ENCODE results near the gene STKLD1.
A peak's percentile ranks its signal among the peaks of the same experiment; 100 is the strongest.

STKLD1 gene

DNA sequence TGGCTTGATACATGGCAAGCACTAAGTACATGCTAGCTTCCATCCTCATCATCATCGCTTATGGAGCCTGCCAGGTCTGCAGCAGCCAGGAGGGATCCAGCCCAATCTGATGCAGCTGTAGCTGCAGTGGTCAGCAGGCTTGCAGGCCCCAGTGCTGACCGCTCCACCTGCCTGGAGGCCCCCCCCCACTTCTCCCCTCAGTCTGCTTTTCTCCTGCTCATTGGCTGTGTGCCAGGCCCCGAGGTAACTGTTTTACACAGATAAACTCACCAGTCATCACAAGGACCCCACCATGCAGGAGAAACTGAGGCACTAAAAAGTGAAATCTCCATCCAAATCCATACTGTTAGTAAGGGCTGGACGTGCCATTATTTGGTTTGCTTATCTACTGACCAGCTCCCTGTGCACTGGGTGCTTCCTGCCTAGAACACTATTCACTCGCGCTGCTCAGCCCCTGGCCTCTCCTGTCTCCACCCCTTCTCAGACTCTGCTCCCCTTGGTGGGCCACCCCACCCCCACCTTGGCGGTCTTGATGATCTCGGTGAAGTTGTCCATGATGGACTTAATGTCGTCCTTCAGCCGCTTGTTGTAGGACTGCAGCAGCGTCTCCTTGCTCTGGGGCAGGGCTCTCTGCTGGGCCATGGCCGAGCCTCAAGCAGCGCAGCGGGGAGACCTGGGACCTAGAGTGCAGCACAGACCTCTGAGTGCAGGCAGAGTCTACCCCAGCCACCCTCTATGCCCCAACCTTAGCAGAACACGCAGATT, 30.0 kb upstream of the STKLD1 start:
- no peak for DNase-seq

DNA sequence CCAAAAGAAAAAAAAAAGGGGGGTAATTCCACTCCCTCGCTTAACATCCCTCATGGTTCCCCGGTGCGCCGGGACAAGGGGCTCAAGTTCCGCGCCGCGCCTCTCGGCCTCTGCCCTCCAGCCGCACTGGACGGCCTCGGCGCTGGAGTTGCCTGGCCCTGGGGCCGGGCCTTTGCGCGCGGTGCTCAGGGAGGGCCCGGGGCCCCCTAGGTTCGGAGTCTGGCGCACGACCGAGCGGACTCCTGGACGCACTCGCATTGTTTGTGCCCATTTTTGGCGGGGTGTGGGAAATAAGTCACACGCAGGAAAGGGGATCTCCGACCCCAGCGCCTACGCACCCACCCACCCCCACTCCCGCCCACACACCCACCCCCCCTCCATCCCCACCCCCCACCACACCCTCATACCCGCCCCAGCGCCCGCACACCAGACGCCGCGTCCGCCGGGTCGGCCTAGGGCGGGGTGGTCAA, 28.6 kb upstream of the STKLD1 start:
- DNase-seq = no peak

DNA sequence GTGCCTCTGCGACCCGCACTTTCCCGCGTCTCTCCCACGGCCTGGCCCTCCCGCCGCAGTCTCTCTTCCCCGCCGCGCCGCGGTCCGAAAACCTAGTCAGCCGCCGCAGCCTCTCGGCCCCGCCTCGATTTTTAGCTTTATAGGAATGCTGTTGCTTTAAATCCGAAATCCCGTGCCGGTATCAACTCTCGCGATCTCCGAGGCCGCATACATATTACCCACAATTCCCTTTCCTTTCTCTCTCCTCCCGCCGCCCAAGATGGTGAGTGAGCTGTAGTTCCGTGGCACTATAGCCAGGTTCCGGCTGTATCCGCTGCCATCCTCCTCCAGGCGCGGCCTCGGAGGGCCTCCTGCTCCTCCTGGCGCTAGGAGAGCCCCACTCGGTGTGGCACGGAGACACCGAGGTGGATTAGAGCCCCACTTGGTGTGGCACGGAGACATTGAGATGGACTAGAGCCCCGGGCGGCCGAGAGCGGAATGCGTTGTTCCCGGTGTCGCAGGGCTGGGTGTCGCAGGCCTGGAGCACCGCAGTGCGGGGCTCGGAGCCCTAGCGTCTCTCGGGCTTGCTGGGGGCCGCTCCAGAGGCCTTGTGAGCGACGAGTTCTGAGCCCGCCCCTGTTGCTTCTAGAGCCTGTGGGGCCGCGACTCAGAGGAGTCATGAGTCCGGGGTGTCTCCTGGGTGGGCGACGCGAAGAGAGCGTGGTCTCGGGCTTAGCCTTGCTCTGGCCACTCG, 28.0 kb upstream of the STKLD1 start, which contains the start of the genes MED22 and RPL7A:
Gene MED22, minus strand, starts transcription at position 147 of the 733 bp plus-strand sequence. CDS start 1,469 bp downstream, outside the sequence.
Gene RPL7A, plus strand, starts transcription at position 234 of the 733 bp plus-strand sequence. Its CDS starts 26 bp downstream, at position 260.
- DNase-seq = peak; percentile 97

- DNase-seq = no peak
Observed at GRCh38 chr9:133348718-133349573, 27.2 kb upstream of the STKLD1 start.

DNA sequence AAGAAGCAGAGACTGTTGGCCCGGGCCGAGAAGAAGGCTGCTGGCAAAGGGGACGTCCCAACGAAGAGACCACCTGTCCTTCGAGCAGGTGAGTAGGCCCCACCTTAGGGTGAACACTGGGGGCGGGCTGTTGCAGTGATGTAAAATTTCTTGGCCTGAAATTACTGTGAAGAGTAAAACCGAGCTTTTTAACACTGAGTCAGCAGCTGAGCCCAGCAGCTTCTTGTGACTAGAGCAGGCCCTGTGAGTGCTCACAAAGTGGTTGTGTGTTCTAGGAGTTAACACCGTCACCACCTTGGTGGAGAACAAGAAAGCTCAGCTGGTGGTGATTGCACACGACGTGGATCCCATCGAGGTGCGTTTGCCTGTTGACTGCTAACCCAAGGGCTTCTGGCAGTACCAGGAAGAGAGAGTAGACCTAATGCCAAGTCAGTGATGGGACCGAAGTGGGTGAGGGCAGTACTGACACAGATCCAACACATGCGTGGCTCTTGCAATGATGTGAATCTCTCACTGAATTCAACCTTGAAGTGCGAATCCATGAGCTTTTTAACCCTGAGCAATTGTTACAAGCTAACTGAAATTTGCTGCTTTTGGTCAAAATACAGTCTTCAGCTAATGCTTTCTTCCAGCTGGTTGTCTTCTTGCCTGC, 26.1 kb upstream of the STKLD1 start:
- no peak for DNase-seq

GRCh38 chr9:133351526-133351907, 24.6 kb upstream of the STKLD1 start:
- no peak for DNase-seq

DNA sequence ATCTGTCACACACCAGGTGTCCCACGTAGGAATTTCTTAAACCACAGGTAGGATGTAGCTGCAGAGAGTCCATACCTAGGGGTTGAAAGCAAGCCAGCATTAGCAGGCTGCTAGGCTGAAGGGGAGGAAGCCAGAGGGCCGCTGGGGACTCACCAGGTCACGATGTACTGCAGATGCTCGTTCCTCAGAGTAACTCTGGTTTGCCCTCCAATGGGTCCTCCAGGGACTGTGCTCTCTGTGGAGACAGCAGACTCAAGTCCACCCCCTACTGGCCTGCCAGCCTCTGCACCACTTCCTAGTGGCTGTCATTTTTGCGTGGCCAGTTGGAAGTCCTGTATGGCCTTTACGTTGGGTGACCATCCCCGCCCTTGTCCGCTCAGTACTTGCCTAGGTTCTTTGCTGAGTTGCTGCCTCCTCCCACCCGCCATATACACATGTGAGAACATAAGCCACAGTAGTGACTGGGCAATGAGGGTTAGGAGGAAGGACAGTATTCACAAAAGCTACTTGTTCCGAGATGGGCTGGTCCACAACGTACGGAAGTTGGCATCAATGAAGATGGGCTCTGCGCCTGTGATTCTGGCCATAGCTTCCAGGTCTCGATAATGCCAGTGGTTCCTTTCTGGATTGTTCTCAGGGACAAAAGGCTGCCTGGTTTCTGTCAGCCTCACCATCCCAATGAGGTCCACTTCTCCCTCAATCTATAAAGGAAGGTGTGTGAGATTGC, 24.1 kb upstream of the STKLD1 start:
- peak; percentile 94 for DNase-seq

DNA sequence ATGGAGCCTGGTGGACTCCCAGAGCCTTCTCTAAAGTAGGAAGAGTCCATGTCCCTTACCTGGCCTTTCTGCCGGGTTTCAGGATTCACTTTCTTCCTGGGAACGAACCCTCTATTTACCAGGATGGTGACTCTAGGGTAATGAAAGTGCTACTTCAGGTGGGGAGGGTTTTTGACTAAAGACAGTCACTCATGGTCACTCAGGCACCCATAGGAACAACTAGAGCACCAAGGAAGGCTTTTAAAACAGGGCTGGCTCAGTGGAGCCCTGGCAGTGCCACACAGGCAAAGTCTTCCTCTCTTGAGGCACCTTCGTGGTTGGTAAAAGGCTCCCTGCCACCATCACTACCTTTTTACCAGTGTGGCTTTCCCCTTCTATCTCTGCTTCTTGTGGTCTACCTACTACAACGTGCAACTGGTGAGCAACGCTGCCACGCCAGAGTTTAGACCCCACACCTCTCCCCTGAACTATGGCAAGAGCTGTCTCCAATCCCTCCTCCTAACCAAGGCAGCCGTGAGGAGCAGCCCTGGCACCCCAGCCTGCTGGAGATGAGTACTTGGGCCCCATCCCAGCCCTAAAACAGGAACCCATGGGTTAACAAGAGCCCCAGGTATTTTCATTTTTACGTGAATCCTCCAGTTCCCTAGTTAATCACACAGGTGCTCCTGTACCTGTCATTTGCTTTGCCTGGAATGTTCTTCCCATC, 23.4 kb upstream of the STKLD1 start:
- DNase-seq = no peak

DNA sequence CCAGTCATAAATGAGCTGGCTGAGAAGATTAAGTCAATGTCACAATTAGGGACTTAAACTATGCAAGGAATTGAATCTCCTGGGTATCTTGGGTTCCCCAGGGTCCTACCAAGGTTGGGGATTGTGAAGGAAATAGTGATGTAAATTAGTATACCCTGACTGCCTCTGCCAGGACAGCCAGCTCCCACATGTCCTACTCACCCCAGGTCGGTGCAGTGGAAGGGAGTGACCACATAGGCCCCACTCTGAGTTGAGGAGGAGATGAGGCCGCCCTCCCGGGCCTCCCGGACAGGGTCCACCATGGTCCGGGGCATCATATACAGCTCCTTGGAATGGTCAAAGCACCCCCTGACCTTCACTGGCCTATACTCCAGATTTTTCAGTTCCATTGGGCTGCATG, 22.6 kb upstream of the STKLD1 start:
- DNase-seq = no peak

- no peak for DNase-seq
Observed at GRCh38 chr9:133354766-133355165, 21.4 kb upstream of the STKLD1 start.

DNA sequence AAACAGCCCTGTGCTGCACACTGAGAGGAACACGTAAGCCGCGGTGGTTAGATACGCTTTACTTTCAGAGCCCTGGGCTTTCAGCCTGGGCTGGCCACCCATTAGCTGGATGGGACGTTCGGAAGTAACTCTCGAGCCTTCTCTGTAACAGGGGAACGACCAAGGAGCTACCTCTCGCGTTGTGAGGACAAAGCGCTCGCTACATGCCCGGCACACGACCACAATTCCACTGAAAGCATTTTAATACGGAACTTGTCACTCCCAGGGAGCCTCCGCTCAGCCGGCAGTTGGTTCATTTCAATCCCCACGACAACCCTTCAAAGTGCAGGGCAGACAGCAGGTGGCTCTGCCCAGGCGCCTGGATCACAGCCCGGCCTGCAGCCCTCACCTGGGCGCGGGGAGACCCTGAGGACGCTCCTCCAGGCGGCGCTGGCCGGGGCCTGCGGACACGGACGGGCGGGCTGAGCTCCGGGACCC, 20.2 kb upstream of the STKLD1 start:
- DNase-seq = no peak

DNA sequence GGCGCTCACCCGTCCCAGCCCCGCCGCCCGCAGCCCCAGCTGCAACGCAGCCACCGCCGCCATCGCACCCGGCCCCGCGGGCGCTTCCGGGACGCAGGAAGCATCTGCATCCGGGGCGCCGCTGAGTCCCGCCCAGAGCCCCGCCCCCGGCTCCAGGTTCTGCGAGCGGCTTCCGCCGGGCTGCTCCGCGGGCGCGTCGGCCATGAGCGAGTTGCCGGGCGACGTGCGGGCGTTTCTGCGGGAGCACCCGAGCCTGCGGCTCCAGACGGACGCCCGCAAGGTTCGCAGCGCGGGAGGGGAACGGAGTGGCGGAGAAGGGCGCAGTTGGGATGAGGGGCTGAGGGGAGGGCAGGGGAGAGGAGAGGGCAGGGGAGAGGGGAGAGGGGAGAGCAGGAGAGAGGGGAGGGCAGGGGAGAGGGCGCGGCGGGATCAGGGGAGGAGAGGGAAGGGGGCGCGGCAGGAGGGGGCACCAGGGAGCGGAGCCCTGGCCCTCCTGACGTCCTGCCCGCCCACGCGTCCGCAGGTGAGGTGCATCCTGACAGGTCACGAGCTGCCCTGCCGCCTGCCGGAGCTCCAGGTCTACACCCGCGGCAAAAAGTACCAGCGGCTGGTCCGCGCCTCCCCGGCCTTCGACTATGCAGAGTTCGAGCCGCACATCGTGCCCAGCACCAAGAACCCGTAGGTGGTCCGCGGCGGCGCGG, 19.6 kb upstream of the STKLD1 start, which contains the start of the genes SURF1 and SURF2:
Gene SURF1, minus strand, starts transcription at position 97 of the 701 bp plus-strand sequence. Its CDS starts 34 bp downstream, at position 63.
Gene SURF2, plus strand, starts transcription at position 160 of the 701 bp plus-strand sequence. Its CDS starts 43 bp downstream, at position 203.
- DNase-seq = peak; percentile 94

DNA sequence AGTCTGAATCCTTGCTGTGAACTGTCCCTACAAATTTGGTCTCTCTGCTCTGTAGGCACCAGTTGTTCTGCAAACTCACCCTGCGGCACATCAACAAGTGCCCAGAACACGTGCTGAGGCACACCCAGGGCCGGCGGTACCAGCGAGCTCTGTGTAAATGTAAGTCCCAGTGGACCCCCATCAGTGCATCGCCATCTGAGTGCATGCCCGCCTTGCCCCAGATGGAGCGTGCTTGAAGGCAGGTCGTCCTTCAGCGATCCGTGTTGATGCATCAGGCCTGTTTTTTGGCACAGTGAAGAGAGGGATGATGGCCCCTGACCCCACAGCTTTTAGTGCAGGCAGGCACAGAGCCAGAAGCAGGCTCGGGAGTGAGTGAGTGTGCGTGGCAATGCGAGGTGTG, 18.5 kb upstream of the STKLD1 start:
- DNase-seq = no peak

DNA sequence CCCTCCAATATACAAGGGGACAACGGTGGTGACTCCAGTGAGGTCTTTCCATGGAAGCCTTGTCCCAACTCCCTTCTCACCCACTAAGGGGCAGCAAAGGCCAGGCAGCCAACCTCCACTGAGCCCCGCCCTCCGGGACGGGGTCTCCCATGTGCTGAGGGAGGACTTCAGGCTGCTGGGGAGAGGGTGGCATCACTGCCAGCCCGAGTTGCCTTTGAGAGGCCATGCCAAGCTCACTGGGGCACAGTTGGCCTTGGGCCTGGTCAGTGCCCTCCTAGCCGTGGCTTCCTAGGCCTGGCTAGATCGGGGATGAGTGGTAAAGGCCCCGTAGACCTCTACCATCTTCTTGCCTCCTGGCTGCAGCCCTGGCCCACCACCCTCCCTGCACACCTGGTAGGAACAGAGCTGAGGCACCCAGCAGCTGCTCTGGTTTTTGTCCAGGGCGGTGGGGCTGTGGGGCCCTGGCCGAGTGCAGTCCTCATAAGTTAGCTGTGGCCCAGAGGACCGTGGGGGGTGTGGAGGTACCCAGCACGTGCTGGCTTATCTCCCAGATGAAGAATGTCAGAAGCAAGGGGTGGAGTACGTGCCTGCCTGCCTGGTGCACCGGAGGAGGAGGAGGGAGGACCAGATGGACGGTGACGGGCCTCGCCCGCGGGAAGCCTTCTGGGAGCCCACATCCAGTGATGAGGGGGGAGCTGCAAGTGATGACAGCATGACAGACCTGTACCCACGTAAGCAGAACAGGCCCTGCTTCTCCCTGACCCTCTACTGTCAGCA, 16.6 kb upstream of the STKLD1 start:
- DNase-seq = peak; percentile 69

DNA sequence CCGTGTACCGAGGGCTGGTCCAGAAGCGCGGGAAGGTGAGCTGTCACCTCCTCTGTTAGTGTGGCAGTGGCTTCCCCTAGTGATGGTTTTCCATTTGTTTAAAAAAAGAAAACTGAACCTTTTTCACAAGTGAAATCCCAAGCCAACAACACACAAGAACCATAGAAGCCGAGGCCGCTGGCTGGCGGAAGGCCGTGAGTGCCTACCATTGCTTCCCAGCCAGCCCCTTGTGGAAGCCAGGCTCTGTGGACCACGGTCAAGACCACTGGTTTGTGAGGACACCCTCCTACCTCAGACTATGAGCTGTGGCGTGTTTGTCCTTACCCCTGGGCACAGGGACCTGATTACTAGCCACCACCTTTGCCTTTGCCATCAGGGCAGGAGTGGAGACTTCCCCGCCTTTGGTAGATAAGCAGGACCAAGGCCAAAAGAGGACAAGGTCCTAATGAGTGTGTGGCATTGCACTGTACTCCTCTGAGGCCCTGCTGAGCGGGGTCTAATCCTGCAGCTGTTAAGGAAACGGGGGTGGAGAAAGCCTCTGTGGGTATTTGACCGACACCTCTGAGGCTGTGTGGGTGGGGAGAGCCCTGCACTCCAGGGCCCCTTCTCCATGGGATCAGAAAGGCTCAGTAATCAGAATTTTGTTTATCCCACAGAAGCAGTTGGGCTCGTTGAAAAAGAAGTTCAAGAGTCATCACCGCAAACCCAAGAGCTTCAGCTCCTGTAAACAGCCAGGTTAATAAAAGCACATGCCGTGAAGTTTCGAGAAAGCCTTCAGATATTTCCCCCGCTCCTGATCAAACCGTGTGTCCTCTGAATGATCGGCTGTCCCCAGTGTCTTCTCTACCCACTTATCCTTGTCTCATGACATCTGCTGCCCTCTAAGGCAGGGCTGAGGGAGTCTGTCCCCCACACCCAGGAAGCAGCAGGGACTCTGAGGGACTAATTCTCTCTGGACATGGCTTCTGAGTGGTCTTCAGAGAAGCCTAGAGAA, 15.5 kb upstream of the STKLD1 start:
- DNase-seq = no peak

DNA sequence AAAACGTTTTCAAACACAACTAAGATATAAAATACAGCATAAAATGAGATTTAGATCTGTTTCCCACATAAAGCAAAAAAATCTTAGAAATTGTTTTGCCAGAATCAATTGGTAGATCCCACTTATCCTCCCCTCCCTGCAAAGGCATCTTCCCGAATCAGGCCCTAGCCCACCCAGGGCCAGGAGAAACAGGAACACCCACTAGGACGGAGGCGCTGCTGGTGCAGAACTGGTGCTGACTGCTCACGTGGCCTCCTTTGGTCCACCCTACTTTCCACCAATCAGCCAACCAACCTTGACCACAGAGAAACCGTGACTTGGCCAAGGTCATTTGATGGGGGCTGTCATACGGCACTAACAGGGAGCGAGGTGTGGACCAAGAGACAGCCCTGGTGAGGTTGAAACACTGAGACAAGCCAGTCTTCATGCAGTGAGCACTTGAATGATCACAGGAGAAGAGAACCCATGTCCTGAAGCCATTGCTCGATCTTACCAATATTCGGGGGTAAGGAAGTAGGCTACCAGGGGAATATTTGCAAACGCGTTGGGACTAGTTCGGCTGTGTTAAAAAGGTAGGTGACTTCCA, 14.6 kb upstream of the STKLD1 start:
- DNase-seq = no peak

DNA sequence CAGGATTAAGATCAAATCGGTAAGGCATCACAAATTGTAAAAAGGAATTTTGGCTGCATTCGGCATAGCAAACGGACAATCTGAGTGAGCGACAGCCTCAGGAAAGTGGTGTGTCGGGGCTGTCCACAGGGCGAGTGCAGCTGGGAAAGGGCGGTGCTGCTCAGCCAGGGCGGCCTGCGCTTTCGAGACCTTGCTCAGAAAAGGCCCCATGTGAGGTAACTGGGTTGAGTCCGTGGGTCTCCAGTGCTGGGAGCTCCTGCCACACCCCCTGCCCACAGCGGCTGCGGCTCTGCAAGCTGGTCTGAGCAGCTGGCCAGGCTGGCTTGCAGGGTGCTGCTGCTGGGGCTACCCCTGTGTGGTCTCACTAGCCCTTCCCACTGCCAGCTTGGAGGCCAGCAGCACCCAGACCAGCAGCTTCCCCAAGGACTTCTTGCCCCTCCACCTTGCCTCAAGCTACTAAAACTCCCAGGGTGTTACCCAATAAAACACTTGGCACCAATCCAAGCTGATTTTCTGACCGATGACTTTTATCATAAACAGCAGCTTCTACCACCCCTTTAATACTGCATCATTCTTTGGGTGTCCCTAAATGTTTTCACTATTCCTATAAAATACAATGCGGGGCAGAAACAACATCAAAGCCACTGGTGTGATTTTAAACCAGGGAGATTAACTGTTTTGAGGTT, 13.7 kb upstream of the STKLD1 start:
- no peak for DNase-seq
